Hepatocyte (in vitro differentiated cells): Measurements from ENCODE around the gene ZNF594. TPM values are rescaled to one million over a fixed set of nuclear protein-coding genes. Genes with fewer than 3 reads are reported as not detected.
"Not testable (repeated sequence)": the region's sequence is repeated elsewhere in the genome, so short reads cannot be mapped to it uniquely, and the experiment has no call there.

Experiments used
- DNase-seq: peaks from one replicate; pipeline ENCODE4 v3.0.0-alpha.2; 2016; ENCODE audit warnings: low spot score
- H2AFZ ChIP-seq: fragments of 200-600 bp; sonication (generic); 2 replicates; pipeline ENCODE4 v1.6.0; 2016; ENCODE audit warnings: antibody characterized with exemption, mild to moderate bottlenecking
- H3K27ac ChIP-seq: fragments of 200-600 bp; sonication (generic); 2 replicates; pipeline ENCODE4 v1.5.1; 2016; ENCODE audit warnings: mild to moderate bottlenecking
- H3K27me3 ChIP-seq: fragments of 200-600 bp; sonication (generic); 2 replicates; pipeline ENCODE4 v1.6.1; 2016
- H3K36me3 ChIP-seq: fragments of 200-600 bp; sonication (generic); replicated peaks from 2 replicates; pipeline ENCODE4 v1.5.1; 2016; ENCODE audit warnings: low read depth; ENCODE audit not compliant: insufficient read depth
- H3K4me1 ChIP-seq: fragments of 200-600 bp; sonication (generic); 2 replicates; pipeline ENCODE4 v1.5.1; 2016; ENCODE audit warnings: mild to moderate bottlenecking, moderate library complexity; ENCODE audit not compliant: insufficient read depth
- H3K4me2 ChIP-seq: fragments of 200-600 bp; sonication (generic); 2 replicates; pipeline ENCODE4 v1.6.0; 2016
- H3K4me3 ChIP-seq: fragments of 200-600 bp; sonication (generic); 2 replicates; pipeline ENCODE4 v1.5.1; 2016; ENCODE audit warnings: mild to moderate bottlenecking
- H3K79me2 ChIP-seq: fragments of 200-600 bp; sonication (generic); 2 replicates; pipeline ENCODE4 v1.6.0; 2017; ENCODE audit warnings: mild to moderate bottlenecking
- H3K9me2 ChIP-seq: fragments of 200-600 bp; sonication (generic); replicated peaks from 2 replicates; pipeline ENCODE4 v1.6.0; 2017; ENCODE audit warnings: mild to moderate bottlenecking; ENCODE audit not compliant: insufficient read depth
- H3K9me3 ChIP-seq: fragments of 200-600 bp; sonication (generic); 2 replicates; pipeline ENCODE4 v1.5.1; 2016; ENCODE audit warnings: low read depth, mild to moderate bottlenecking
- H4K20me1 ChIP-seq: fragments of 200-600 bp; sonication (generic); 2 replicates; pipeline ENCODE4 v1.6.0; 2016; ENCODE audit warnings: mild to moderate bottlenecking; ENCODE audit not compliant: insufficient read depth, poor library complexity, severe bottlenecking
- EZH2 ChIP-seq: fragments of 200-600 bp; sonication (generic); IDR thresholded peaks from 2 replicates; pipeline ENCODE4 v1.6.1; 2016; ENCODE audit warnings: antibody characterized with exemption, mild to moderate bottlenecking, borderline replicate concordance
- EZH2phosphoT487 ChIP-seq: fragments of 200-600 bp; sonication (generic); IDR thresholded peaks from one replicate; pipeline ENCODE4 v1.6.1; 2018; ENCODE audit warnings: antibody characterized with exemption, mild to moderate bottlenecking, low read depth, moderate library complexity; ENCODE audit not compliant: unreplicated experiment, severe bottlenecking
- WGBS: methylation state at CpG from one replicate; pipeline ENCODE4 v1.1.6; 2016; ENCODE audit warnings: low lambda C conversion rate; ENCODE audit errors: missing lambda C conversion rate; 5-methylcytosine and 5-hydroxymethylcytosine counted together
- polyA plus RNA-seq: library from polyadenylated mRNA; unstranded; fragments of >200 nt; fragmentation: Nextera tagmentation; extraction: Ambion mirVana; gene quantifications from 2 replicates; pipeline ENCODE4 v1.2.1, GENCODE V29; 2016
- total RNA-seq: library from RNA; depleted of rRNA; stranded (reverse); fragments of >200 nt; gene quantifications from 2 replicates; pipeline ENCODE4 v1.2.3, GENCODE V29; 2014
- TF ChIP-seq, protein P1 (sequence below): fragments of 200-600 bp; sonication (generic); IDR thresholded peaks from 2 replicates; pipeline ENCODE4 v1.5.1; 2016; ENCODE audit warnings: antibody characterized with exemption, mild to moderate bottlenecking; ENCODE audit not compliant: poor library complexity

The ZNF594 gene
- total and polyA plus RNA-seq, 2 experiments from 2014 or later, result 3.0 to 6.2 TPM

DNA sequence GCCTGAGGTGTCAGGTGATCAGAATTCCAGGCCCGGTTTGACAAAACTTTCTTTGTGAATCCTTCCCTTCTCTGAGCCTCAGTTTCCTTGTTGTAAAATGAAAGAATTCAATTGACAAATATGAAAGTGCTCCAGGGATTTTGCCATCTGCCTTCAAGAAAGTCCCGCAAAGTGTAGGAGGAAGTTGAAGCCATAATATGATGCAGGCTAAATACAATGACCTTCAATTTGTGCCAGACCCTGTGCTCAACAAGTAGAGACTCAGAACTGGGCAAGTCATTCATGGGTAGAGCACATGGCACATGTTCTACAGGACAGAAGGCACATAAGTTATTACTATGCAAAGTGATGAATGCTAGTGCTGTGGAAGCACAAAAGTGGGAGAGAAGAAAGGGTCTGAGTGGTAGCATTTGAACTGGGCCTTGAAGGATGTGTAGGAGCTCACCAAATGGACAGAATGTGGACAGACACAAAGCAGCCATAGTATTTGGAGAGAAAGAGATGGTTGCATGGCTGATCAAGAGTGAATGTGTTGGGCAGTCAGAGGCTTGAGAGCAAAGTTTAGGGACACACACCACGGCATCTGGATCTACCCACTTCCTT is 45.4 kb upstream of the ZNF594 start:
- no peaks in the 10 kb centered on the region for H3K79me2 ChIP-seq
- DNase-seq, result no peak
- no peaks in the 10 kb centered on the region for H4K20me1 ChIP-seq
- H3K4me3 ChIP-seq, result no peak overlapping the region
- H3K36me3 ChIP-seq, result no peaks in the 10 kb centered on the region
- H3K4me1 ChIP-seq, result no peaks in the 10 kb centered on the region
- H3K27ac ChIP-seq, result no peak overlapping the region
- TF ChIP-seq, protein P1, sequence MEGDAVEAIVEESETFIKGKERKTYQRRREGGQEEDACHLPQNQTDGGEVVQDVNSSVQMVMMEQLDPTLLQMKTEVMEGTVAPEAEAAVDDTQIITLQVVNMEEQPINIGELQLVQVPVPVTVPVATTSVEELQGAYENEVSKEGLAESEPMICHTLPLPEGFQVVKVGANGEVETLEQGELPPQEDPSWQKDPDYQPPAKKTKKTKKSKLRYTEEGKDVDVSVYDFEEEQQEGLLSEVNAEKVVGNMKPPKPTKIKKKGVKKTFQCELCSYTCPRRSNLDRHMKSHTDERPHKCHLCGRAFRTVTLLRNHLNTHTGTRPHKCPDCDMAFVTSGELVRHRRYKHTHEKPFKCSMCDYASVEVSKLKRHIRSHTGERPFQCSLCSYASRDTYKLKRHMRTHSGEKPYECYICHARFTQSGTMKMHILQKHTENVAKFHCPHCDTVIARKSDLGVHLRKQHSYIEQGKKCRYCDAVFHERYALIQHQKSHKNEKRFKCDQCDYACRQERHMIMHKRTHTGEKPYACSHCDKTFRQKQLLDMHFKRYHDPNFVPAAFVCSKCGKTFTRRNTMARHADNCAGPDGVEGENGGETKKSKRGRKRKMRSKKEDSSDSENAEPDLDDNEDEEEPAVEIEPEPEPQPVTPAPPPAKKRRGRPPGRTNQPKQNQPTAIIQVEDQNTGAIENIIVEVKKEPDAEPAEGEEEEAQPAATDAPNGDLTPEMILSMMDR, result no peak
- TF ChIP-seq EZH2, result no peak
- TF ChIP-seq EZH2phosphoT487, result no peak
- H3K9me3 ChIP-seq, result no peaks in the 10 kb centered on the region
- H3K27me3 ChIP-seq, result no peaks in the 10 kb centered on the region
- H3K4me2 ChIP-seq, result no peak overlapping the region
- WGBS, result 93% methylated on average over 3 of the region's 3 CpGs
- no peaks in the 10 kb centered on the region for H3K9me2 ChIP-seq
- H2AFZ ChIP-seq, result no peak overlapping the region

DNA sequence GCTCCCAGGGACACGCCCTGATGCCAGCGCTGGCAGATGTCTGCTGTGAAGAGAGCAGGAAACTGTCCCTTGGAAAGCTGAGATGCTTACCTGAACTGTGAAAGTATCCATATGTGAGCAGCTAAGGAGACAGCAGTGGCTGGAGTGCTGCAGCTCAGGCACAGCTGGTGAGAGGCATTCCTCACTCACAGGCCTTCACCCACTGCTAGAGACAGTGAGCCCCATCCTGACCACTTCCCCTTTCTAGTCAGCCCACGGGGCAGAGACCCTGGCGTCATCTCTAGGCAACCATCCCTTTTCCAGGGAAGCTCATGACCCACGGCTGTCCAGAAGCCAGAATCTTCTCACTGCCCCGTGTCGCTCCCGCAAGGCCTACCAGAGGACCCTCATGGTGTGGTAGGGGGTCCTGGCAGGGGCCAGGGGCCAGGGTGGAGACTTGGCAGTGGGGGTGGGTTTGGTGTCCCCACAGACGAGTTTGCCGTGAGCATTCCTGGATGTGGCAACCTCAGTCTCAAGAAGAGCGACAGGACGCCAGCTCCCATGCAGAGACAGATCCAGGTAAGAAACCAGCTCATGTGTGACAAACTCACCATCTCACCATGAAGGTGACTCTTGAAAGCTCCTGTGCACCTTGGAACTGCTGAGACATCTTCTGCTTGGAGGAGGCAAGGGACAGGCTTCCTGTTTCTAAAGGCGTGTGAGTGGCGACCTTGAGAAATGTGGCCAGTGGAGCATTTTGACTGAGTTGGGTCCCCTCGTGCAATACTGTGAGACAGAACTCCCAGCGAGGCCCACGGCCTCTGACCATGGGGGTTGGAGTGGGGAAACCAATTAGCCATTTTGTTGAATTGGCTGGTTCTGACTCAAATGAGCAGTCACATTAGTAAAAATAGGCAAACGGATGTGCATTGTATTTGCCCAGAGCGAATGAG is 43.2 kb upstream of the ZNF594 start, which contains the start of gene SCIMP:
SCIMP (minus strand) TSS at position 216 of the 932 bp plus-strand sequence; CDS start at position 111, 105 bp downstream.
- Histone ChIP-seq H3K9me3 (no peaks in the 10 kb centered on the region), H4K20me1 (no peaks in the 10 kb centered on the region), H3K27ac (no peak within 1 kb of the TSS), H3K9me2 (no peaks in the 10 kb centered on the region), H3K4me2 (no peak within 1 kb of the TSS), H2AFZ (no peak within 1 kb of the TSS), H3K27me3 (no peaks in the 10 kb centered on the region), H3K4me1 (no peaks in the 10 kb centered on the region), H3K79me2 (no peaks in the 10 kb centered on the region), H3K36me3 (no peaks in the 10 kb centered on the region), H3K4me3 (no peak within 1 kb of the TSS)
- TF ChIP-seq, protein P1, result no peak
- no peak for TF ChIP-seq EZH2
- TF ChIP-seq EZH2phosphoT487, result no peak
- DNase-seq, result no peak
- WGBS, result 93% methylated on average over 19 of the region's 19 CpGs

DNA sequence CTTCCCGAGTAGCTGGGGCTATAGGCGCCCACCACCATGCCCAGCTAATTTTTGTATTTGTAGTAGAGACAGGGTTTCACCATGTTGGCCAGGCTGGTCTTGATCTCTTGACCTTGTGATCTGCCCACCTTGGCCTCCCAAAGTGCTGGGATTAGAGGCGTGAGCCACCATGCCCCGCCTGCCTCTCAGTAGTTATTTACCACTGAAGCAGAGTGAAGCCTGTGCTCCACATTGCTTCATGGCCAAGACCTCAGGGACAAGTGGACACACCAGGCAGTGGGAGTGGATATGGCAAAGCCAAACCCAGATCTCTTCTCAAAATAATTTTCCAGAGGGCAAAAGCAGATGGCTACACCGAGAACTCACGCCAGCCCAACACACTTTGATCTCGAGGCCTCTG is 41.8 kb upstream of the ZNF594 start:
- H3K79me2 ChIP-seq, H4K20me1 ChIP-seq, H3K4me3 ChIP-seq, H3K9me3 ChIP-seq, DNase-seq, H3K36me3 ChIP-seq, H3K9me2 ChIP-seq, H3K4me1 ChIP-seq, H3K27ac ChIP-seq, H3K27me3 ChIP-seq, H3K4me2 ChIP-seq, H2AFZ ChIP-seq: not testable (repeated sequence)
- WGBS, result 98% methylated on average over 7 of the region's 7 CpGs
